ENCODE data around the gene PEMT. TPM values are rescaled to one million over a fixed set of nuclear protein-coding genes. Genes with fewer than 3 reads are reported as not detected.

Gene PEMT
- total RNA-seq, 1 donor from 2014 or later: 22.5 TPM

GRCh38 chr17:17537311-17538099, 54.0 kb downstream of the PEMT start:
- intact Hi-C loops (cut with micrococcal nuclease): no loop called here

GRCh38 chr17:17536702-17537101, 54.8 kb downstream of the PEMT start:
- intact Hi-C loops (cut with micrococcal nuclease): no loop called here

- intact Hi-C loops (cut with micrococcal nuclease): no loop called here
These were observed 55.6 kb downstream of the PEMT start for GRCh38 chr17:17535957-17536356.

- intact Hi-C loops (cut with micrococcal nuclease): no loop called here
These were observed 57.5 kb downstream of the PEMT start for GRCh38 chr17:17533901-17534441.

GRCh38 chr17:17532991-17533390, 58.5 kb downstream of the PEMT start:
- intact Hi-C loops (cut with micrococcal nuclease): no loop called here

GRCh38 chr17:17531156-17531555, 60.4 kb downstream of the PEMT start:
- intact Hi-C loops (cut with micrococcal nuclease): no loop called here

- intact Hi-C loops (cut with micrococcal nuclease): no loop called here
These were observed 62.5 kb downstream of the PEMT start for GRCh38 chr17:17528696-17529652.

GRCh38 chr17:17527956-17528500, 63.5 kb downstream of the PEMT start:
- intact Hi-C loops (cut with micrococcal nuclease): no loop called here

- intact Hi-C loops (cut with micrococcal nuclease): no loop called here
These were observed 64.0 kb downstream of the PEMT start for GRCh38 chr17:17527534-17527933.

- intact Hi-C loops (cut with micrococcal nuclease): no loop called here
These were observed 65.1 kb downstream of the PEMT start for GRCh38 chr17:17526369-17526768.

- intact Hi-C loops (cut with micrococcal nuclease): no loop called here
These were observed 65.6 kb downstream of the PEMT start for GRCh38 chr17:17525956-17526355.

- intact Hi-C loops (cut with micrococcal nuclease): no loop called here
These were observed 66.2 kb downstream of the PEMT start for GRCh38 chr17:17525311-17525710.

- intact Hi-C loops (cut with micrococcal nuclease): no loop called here
These were observed 67.6 kb downstream of the PEMT start for GRCh38 chr17:17523731-17524490.

GRCh38 chr17:17523001-17523730, 68.3 kb downstream of the PEMT start:
- intact Hi-C loops (cut with micrococcal nuclease): no loop called here

- intact Hi-C loops (cut with micrococcal nuclease): no loop called here
These were observed 70.8 kb downstream of the PEMT start for GRCh38 chr17:17520599-17521232.

GRCh38 chr17:17519886-17520285, 71.6 kb downstream of the PEMT start:
- intact Hi-C loops (cut with micrococcal nuclease): no loop called here

- intact Hi-C loops (cut with micrococcal nuclease): no loop called here
These were observed 72.6 kb downstream of the PEMT start for GRCh38 chr17:17518951-17519350.

- intact Hi-C loops (cut with micrococcal nuclease): no loop called here
These were observed 73.5 kb downstream of the PEMT start for GRCh38 chr17:17518014-17518413.

GRCh38 chr17:17516941-17517720, 74.4 kb downstream of the PEMT start:
- intact Hi-C loops (cut with micrococcal nuclease): no loop called here
